ENCODE measurements around the gene DHX16.

Gene DHX16

DNA sequence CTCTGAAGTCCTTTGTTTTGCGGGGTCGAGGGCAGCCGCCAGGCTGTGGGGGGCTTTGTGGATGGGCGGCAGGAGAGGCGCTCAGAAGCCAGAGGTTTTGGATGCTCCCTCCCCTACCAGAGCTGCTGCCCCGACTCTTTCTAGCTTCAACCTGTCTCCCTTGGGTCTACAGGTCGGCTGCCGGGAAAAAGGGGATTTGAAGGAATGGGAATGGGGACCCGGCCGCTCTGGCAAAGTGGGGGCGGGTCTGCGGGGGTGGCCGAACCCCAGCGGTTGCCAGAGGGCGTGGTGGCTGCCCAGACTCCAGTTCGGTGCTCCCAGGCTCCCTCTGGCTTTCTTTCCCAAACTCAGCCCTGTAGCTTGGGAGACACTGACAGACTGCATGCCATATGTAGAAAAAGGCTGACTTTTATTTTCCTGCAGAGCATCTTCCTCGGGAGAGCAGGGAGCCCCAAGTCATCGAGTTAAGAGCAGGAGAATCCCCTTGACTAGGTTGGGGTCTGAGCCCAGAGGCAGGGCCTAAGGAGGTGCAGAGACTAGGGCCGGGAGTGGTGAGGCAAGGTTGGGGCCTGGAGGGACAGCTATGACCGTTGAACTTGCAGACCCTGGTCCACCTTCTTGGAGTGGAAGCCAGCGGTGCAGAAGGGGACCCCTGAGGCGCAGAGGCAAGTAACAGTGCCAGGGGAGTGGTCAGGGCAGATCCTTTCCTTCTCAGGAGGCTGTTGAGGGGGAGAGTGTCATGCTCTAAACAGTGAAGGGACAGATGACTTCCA, 15.0 kb upstream of the DHX16 start:
- no peak for DNase-seq (ENCODE audit: low spot score)

DNA sequence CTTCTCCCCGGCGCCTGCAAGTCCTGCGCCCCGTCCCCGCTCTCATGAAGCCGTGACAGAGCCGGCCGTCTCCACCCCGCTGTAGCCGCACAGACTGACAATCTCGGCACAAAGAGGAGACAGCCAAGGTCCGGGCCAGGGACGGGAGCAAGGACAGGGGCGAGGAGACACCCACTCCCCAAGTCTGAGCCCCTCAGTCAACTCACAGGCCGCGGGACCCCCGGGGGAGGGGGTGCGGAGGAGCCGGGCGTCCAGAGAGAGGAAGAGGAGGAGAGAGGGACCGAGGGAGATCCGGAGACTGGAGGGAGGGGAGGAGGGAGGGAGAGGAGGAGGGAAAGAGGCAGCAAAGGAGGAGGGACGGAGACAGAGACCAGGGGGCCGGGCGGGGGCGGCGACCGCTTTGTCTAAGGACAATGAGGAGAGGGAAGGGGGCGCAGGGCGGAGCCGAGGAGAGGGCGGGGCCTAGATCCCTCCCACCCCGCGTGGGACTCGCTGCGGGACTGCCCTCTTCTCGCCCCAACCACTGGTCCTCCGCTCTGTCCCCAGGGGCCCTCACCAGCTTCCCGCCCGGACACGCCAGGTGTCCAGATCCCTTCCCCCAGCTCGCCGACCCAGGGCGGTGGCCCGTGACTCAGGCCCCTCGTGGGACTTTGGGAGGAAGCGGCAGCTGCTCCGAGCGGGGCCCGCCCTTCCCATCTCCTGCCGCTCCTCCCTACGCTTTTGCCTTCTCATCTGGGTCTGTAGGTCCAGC, 14.3 kb upstream of the DHX16 start:
- H3K9me3 Mint-ChIP-seq = no peaks in the 10 kb centered on the region
- H3K27me3 Mint-ChIP-seq (ENCODE audit: low read depth) = no peaks in the 10 kb centered on the region
- peak overlapping the region; percentile 93 for H3K27ac Mint-ChIP-seq
- peaks cover 40% of the 10 kb centered on the region for H3K4me1 Mint-ChIP-seq (ENCODE audit: low read depth)
- peaks cover 47% of the 10 kb centered on the region for H3K36me3 Mint-ChIP-seq (ENCODE audit: low read depth)
- peak; percentile 85 for DNase-seq (ENCODE audit: low spot score)
- peak overlapping the region; percentile 96 for H3K4me3 Mint-ChIP-seq

More for the DNA sequence above, 15.0 kb upstream of the DHX16 start:
- no peaks in the 10 kb centered on the region for H3K9me3 Mint-ChIP-seq
- peak overlapping the region; percentile 96 for H3K4me3 Mint-ChIP-seq
- H3K36me3 Mint-ChIP-seq (ENCODE audit: low read depth) = peaks cover 40% of the 10 kb centered on the region
- peaks cover 40% of the 10 kb centered on the region for H3K4me1 Mint-ChIP-seq (ENCODE audit: low read depth)
- peak overlapping the region; percentile 93 for H3K27ac Mint-ChIP-seq
- H3K27me3 Mint-ChIP-seq (ENCODE audit: low read depth) = no peaks in the 10 kb centered on the region

DNA sequence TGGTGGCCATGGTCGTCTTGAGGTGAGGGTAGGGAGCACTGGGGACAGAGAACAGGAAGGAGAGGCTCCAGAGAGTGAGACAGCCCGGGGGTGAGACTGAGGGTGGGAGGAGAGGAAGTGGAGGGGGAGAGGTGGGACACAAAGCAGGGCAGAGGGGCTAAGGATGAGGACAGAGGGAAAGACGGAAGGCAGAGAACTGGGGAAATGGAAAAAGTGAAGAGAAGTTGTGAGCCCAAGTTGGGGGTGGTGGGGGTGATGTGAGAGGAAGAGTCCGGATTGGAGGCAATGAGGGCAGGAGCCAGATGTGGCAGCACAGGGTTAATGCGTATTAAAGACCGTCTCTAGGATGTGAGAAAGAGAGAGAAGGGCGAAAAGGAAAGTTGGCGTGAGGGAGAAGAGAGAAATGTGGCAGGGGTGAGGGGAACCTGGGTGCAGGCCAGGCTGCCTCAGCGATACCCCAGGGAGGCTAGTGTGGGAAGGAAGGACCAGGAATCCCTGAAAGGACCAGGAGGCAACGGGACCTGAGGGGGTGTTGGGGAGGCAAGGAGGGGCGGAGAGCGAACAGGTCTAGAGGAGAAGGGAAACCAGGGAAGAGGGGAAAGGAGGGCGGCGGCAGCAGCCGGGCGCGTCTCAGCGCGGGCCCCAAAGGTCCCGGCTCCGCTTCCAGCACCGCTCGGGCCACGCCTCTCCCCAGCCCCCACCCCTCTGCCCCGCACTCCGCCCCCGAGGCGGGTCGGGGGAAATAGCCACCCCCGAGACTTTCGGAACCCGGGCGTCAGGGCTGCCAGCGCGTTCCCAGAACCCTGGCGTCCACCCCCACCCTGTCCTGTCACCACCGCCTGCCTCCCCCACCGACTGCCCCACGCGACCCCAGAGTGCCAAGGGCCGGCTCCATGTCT, 13.5 kb upstream of the DHX16 start, which contains the start of gene PPP1R18:
Gene PPP1R18 (minus strand): TSS at position 637 of the 899 bp plus-strand sequence. CDS start 627 bp downstream, at position 10.
- peaks cover 55% of the 10 kb centered on the region for H3K36me3 Mint-ChIP-seq (ENCODE audit: low read depth)
- H3K27me3 Mint-ChIP-seq (ENCODE audit: low read depth) = no peaks in the 10 kb centered on the region
- peak within 1 kb of the TSS; percentile 93 for H3K27ac Mint-ChIP-seq

DNA sequence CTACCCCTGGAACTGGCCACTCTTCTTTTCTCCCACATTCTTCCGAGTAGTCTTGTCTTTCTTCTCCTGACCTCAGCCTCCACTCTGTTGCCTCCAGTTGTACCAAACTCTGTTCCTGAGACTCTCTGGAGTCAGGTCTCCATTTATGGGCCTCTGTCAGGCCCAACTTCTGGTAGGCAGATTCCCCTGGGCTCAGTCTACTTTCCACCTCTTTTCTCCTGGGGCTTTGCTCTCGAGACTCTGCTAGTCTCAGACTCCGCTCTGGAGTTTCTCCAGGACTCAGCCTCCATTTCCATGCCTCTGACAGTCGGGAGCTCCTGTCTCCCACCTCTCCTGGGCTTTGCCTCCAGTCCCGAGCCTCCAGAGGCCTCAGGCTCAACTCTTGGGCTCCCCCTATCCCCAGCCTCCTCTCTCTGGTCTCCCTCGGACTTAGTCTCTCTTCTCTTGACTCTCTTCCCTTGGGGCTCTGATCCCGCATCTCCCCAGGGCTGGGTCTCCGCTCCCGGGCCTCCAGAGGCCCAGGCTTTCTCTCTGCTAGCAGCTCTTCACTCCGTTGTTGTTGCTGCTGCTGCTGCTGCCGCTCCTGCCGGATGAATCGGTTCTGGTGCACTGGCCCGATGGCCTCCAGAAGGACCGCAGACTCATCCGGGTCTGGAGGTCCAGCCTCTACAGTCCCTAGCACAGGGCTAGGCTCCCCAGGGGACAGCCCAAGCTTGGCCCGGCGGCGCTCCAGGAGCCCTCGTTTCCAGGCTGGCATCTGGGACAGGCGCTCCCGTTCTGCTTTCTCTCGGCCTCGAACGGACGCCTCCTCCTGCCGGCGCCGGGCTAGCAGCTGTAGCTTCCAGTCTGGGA, 12.6 kb upstream of the DHX16 start:
- peaks cover 62% of the 10 kb centered on the region for H3K36me3 Mint-ChIP-seq (ENCODE audit: low read depth)
- peak overlapping the region; percentile 96 for H3K4me3 Mint-ChIP-seq
- H3K4me1 Mint-ChIP-seq (ENCODE audit: low read depth) = peaks cover 37% of the 10 kb centered on the region
- H3K27ac Mint-ChIP-seq = peak overlapping the region; percentile 93
- H3K27me3 Mint-ChIP-seq (ENCODE audit: low read depth) = no peaks in the 10 kb centered on the region
- no peak for DNase-seq (ENCODE audit: low spot score)
- no peaks in the 10 kb centered on the region for H3K9me3 Mint-ChIP-seq

More for the DNA sequence above, 13.5 kb upstream of the DHX16 start, which contains the start of gene PPP1R18:
- H3K4me3 Mint-ChIP-seq = peak within 1 kb of the TSS; percentile 96
- DNase-seq (ENCODE audit: low spot score) = peak; percentile 82
- no peaks in the 10 kb centered on the region for H3K9me3 Mint-ChIP-seq
- H3K4me1 Mint-ChIP-seq (ENCODE audit: low read depth) = peaks cover 40% of the 10 kb centered on the region

DNA sequence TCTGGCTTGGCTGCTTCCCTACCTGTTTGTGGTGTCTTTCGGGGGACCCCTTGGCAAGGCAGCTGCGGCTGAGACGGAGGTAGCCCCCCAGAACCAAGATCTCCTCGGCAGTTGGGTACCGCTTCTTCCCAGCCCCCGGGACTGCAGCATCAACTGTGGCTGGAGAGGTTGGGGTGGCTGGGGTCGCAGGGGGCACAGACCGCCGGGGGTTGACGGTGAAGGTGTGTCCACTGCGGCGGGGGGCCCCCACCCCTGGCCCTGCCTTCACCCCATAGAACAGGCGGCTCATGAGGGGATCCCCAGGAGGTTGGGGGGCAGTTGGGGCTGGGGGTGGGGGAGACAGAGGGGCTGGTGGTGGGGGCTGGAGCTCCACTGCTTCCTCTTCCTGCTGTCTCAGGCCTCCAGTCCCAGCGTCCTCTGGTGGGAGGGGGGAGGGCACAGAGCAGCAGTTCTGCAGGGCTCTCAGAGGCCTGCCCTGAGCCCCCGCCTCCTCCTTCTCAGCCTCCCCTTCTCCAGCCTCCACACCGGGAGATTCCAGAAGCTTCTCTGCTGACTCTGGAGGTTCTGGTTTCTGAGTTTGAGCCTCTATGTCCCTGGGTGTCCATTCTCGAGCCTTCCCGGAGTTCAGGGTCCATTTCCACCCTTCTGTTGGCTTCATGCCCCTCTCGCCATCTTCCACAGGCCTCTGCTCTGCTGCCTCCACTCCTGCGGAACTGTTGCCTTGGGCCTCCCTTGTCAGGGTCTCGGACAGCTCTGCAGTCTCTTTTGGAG, 11.8 kb upstream of the DHX16 start:
- H3K36me3 Mint-ChIP-seq (ENCODE audit: low read depth) = peaks cover 70% of the 10 kb centered on the region
- H3K27me3 Mint-ChIP-seq (ENCODE audit: low read depth) = no peaks in the 10 kb centered on the region
- H3K4me1 Mint-ChIP-seq (ENCODE audit: low read depth) = peaks cover 38% of the 10 kb centered on the region
- peak overlapping the region; percentile 93 for H3K27ac Mint-ChIP-seq
- H3K9me3 Mint-ChIP-seq = no peaks in the 10 kb centered on the region
- peak; percentile 54 for DNase-seq (ENCODE audit: low spot score)
- H3K4me3 Mint-ChIP-seq = peak overlapping the region; percentile 96

DNA sequence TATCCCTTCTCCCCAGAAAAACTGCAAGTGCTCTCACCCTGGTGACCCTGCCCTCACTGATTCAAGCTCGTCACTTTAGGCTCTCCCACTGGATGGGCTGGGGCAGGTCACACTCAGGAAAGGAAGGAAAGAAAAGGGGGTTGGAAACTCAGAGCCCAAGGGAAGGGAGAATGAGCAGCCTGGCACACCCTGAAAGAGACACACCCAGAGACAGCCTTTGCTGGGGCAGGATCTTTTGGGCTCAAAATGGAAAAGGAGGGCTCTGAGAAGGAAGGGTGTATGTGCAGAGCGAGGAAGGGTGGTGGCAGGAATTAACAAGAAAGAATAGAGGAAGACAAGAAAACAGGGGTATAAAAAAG, 11.2 kb upstream of the DHX16 start:
- peak overlapping the region; percentile 88 for H3K27ac Mint-ChIP-seq
- no peaks in the 10 kb centered on the region for H3K27me3 Mint-ChIP-seq (ENCODE audit: low read depth)
- DNase-seq (ENCODE audit: low spot score) = no peak
- H3K9me3 Mint-ChIP-seq = no peaks in the 10 kb centered on the region
- H3K36me3 Mint-ChIP-seq (ENCODE audit: low read depth) = peaks cover 76% of the 10 kb centered on the region
- H3K4me3 Mint-ChIP-seq = peak overlapping the region; percentile 96
- H3K4me1 Mint-ChIP-seq (ENCODE audit: low read depth) = peaks cover 38% of the 10 kb centered on the region

DNA sequence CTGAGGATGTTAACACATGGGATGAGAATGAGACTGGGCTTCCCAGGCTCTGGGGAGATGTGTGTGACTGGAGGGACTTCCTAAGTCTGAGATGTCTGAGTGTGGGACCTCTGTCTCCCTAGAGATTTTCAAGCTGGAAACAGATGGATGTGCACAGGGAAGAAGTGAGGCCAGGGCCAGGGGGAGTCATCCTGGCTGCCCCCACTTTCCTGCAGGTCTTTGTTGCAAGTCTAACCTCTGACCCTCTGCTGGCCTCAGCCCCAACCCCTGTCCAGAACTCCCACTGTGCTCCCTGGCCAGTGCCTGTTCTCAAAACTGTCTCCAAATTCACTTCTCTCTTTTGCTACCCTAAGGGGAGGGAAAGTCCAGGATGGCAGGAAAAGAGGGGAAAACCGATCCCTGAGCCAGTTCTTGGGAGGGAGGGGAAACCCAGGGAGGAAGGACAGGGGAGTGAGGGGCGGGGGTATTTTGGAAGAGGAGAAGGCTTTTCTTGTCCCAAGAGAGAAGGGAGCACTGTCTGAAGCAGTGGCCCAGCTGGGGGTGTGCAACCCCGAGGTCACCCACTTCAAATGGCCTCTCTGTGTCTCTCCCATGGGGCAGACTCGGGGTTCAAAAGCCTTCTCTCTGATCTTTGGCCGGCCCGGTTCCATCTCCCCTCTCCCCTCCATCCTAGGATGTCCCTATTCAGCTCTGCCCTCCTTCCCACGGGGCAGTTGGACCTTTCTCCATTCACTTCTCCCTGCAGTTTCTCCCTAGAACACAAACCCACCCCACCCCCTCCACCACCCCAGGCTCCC, 10.6 kb upstream of the DHX16 start:
- H3K4me3 Mint-ChIP-seq = peak overlapping the region; percentile 96
- DNase-seq (ENCODE audit: low spot score) = no peak
- H3K4me1 Mint-ChIP-seq (ENCODE audit: low read depth) = peaks cover 36% of the 10 kb centered on the region
- no peaks in the 10 kb centered on the region for H3K9me3 Mint-ChIP-seq
- H3K36me3 Mint-ChIP-seq (ENCODE audit: low read depth) = peaks cover 77% of the 10 kb centered on the region
- H3K27ac Mint-ChIP-seq = peak overlapping the region; percentile 88
- no peaks in the 10 kb centered on the region for H3K27me3 Mint-ChIP-seq (ENCODE audit: low read depth)

DNA sequence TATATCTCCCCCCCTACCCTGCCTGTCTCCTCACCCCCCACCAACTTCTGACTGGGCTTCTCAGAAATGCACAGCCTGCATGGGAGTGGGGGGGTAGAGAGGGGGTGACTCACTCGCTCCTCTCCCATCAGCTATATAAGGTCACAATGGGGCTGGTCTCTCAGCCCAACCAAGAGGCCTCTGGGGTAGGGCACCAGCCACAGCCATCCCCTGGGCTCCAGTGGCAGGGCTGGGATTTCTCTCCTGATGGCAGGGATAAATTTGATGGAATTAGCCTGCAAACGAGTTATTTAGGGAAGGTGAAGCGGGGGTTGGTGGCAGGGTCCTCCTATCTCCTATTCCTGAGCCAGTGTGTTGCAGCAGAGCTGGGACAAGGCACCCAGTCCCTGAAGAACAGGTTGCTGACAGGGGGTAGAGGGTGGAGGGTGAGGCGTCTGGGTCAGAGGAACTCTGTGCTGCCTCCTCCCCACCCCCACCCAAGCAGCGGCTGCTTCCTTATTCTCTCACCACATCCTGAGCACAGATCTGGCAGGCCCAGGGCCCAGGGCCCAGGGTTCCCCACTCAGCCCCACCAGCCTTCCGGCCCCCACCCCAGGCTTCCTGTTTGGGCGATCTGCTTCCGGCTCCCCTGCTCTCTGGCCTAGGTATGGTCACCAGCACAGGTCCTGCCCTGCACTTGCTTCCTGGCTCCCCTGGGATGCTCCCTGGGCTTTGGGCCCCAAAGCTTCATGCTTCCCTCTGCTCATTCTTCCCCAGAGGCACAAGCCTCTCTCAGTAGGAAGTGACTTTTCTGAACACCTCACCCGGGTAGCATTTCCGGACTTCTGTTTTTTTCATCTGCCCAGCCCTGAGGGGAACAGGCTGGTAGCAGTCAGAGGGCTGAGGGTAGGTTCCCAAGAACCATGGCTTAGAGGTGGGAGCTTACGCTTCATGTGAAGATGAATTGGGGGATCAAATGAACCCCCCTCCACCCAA, 9.6 kb upstream of the DHX16 start:
- Mint-ChIP-seq H3K27ac (peak overlapping the region; percentile 88), H3K36me3 (ENCODE audit: low read depth) (peaks cover 74% of the 10 kb centered on the region), H3K9me3 (no peaks in the 10 kb centered on the region), H3K27me3 (ENCODE audit: low read depth) (no peaks in the 10 kb centered on the region), H3K4me1 (ENCODE audit: low read depth) (peaks cover 28% of the 10 kb centered on the region), H3K4me3 (peak overlapping the region; percentile 96)
- peak; percentile 87 for DNase-seq (ENCODE audit: low spot score)

DNA sequence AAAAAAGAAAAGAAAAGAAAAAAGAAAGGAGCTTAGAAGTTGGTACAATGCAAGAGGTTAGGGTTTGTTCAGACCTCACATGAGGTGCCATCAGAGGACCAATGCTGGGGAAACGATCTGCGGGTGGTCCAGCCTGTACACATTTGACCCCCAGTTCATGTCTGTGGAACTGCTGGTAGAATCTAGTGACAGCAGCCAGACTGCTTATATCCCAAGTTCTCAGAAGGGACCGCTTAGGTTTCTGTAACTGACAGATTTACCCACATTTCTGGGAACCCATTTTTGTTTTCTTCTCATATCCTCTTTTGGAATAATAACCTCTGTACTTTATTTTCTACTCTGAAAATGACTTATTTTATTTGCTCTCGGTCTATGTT, 8.9 kb upstream of the DHX16 start:
- Mint-ChIP-seq H3K27me3 (ENCODE audit: low read depth) (no peaks in the 10 kb centered on the region), H3K36me3 (ENCODE audit: low read depth) (peaks cover 81% of the 10 kb centered on the region), H3K4me1 (ENCODE audit: low read depth) (peaks cover 28% of the 10 kb centered on the region), H3K27ac (peak overlapping the region; percentile 88), H3K4me3 (peak overlapping the region; percentile 96), H3K9me3 (no peaks in the 10 kb centered on the region)
- no peak for DNase-seq (ENCODE audit: low spot score)

DNA sequence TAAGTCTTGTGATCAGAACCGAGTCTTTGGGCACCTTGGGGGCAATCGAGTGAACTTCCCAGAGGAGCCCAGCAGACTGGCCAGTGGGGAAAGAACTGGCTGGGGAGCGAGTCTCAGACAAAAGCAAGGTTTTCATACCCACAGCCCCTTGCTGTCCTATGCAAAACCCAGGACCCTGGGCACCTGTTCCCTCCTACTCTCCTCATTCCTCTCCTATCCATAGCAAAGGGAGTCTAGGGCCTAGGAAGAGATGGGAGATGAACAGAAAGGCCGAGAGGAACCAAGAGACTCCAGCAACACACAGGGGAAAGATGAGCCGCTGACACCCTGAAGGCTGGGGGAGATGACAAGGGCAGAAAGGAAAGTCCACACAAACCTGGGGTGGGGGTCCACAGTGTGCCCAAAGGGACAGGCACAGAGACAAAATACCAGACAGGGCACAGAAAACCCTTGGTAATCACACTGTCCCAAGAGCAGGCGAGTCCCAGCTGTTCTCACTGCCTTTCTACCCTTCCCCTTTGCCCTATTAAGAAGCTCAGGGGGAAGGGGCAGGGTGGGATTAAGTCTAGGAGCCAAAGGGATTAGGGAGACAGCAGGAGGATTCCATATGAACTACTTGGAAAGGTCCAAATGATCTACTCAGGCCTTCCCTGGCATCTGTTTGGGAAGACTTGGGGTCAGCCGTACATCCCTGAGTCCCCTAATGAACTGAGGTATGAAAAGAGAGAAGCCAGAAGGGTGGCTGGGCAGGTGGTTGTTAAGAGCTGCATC, 7.1 kb upstream of the DHX16 start:
- Mint-ChIP-seq H3K27ac (peak overlapping the region; percentile 77), H3K9me3 (no peaks in the 10 kb centered on the region), H3K36me3 (ENCODE audit: low read depth) (peaks cover 76% of the 10 kb centered on the region), H3K4me3 (peak overlapping the region; percentile 96), H3K4me1 (ENCODE audit: low read depth) (peaks cover 32% of the 10 kb centered on the region), H3K27me3 (ENCODE audit: low read depth) (no peaks in the 10 kb centered on the region)
- no peak for DNase-seq (ENCODE audit: low spot score)
